Measurements from ENCODE around the gene NSMCE1. TPM values are rescaled to one million over a fixed set of nuclear protein-coding genes. Genes with fewer than 3 reads are reported as not detected.
A peak's percentile ranks its signal among the peaks of the same experiment; 100 is the strongest.
"Not testable (repeated sequence)": the region's sequence is repeated elsewhere in the genome, so short reads cannot be mapped to it uniquely, and the experiment has no call there.

Gene NSMCE1
- total RNA-seq, 1 experiment from 2014 or later: 45.7 TPM

DNA sequence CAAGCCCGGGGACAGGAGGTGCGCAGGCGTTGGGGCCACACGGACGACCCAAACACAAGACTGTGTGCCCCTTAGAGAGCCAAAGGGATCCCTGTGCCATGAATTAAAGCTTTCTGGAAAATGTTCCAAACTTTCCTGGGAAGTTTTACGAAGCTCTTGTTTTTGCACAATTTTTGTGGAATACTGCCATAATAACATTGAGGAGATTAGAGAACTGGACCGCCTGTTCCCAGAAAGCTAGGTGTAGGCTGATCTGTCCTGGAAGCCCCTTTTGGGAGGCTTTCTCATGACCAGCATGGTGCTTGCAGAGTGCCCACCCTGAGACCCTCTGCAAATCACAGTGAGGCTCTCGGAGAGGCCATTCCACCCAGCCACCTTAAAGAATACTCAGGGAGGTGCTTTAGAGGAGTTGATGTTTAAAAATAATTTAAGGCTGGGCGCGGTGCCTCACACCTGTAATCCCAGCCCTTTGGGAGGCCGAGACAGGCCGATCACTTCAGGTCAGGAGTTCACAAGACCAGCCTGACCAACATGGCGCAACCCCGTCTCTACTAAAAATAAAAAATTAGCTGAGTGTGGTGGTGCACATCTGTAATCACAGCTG lies 64.2 kb downstream of the NSMCE1 start:
- no peak for DNase-seq (ENCODE audit: low spot score)
- H3K36me3 ChIP-seq (ENCODE audit: insufficient read depth, low read length, poor library complexity, severe bottlenecking): no peaks in the 10 kb centered on the region
- POLR2A ChIA-PET (ENCODE audit: low non-redundant PET): interaction anchor here (0.8 kb wide), 1 partner anchor 243 kb away, joined by 3 read pairs; no protein-coding TSS in a partner anchor
- no peaks in the 10 kb centered on the region for H3K9me3 ChIP-seq (ENCODE audit: low read depth, low read length, poor library complexity, severe bottlenecking)
- H3K27me3 ChIP-seq (replicated peaks; ENCODE audit: insufficient read depth, low read depth, low read length, poor library complexity): no peaks in the 10 kb centered on the region
- no peak for TF ChIP-seq CTCF (conservative IDR thresholded peaks at IDR 0.05; ENCODE audit: low read depth, low read length)
- H3K4me3 ChIP-seq (ENCODE audit: low read depth, low read length, poor library complexity, severe bottlenecking): peak overlapping the region; percentile 70
- H3K27ac ChIP-seq (ENCODE audit: low read depth, low read length, poor library complexity, severe bottlenecking): peak overlapping the region; percentile 98
- CTCF ChIA-PET: interaction anchor here (1.0 kb wide), 2 partner anchors 25 to 31 kb away, joined by 7 to 8 read pairs; no protein-coding TSS in a partner anchor
- peaks cover 14% of the 10 kb centered on the region for H3K4me1 ChIP-seq (ENCODE audit: insufficient read depth, low read length, poor library complexity, severe bottlenecking)
- intact Hi-C loops (cut with micrococcal nuclease; ENCODE audit: unreplicated experiment): no loop called here
- BruUV-seq (replicated peaks): TSS peak; percentile 79

DNA sequence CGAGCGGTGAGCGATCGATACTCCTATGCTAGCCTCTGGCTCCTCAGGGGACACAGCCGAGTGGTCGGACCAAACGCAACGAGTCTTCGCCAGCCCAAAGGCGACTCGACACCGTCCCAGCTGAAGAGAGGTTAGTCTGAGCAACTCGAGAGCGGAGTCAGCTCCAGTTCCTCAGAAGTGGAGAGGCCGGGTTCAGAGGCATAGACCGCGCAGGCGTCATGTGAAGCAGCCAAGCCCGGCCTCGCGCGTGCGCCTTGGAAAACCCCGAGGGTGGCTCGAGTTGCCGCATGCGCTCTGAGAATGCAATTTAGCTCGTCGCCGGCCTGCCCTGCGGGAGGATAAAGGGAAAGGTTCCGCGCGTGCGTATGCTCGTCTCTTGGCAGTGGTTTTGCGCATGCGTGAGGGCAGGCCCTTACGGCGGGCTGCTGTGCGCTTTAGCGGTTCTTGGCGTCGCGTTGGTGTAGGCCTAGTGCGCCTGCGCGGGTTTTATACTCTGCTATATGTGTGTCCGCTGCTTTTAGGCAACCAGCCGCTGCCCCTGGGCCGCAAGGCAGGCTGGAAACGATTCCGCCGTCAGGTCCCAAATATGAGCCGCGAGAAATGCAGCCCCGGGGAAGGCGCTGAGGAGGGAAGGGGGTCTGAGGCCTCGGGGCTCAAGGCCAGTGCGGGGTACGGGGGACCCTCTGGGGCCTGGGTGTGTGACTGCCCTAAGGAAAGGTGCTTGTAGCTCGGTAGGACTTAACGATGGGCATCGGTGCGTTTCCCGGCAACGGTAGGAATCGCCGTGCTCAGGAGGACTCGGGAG lies 64.9 kb downstream of the NSMCE1 start, which contains the start of gene KDM8:
Gene KDM8, plus strand, starts transcription at position 20 of the 805 bp plus-strand sequence. CDS start 6,598 bp downstream, outside the sequence.
- intact Hi-C loops (cut with micrococcal nuclease; ENCODE audit: unreplicated experiment): no loop called here
- POLR2A ChIA-PET (ENCODE audit: low non-redundant PET): interaction anchor here (0.5 to 0.8 kb wide), 2 partner anchors 104 to 244 kb away, joined by 3 to 4 read pairs; no protein-coding TSS in a partner anchor
- TF ChIP-seq CTCF (conservative IDR thresholded peaks at IDR 0.05; ENCODE audit: low read depth, low read length) (no peak), EZH2 (IDR thresholded peaks at IDR 0.05; ENCODE audit: borderline replicate concordance, low read depth, low read length, poor library complexity, severe bottlenecking) (no peak)
- DNase-seq (ENCODE audit: low spot score): peak; percentile 100
- Histone ChIP-seq H3K27ac (ENCODE audit: low read depth, low read length, poor library complexity, severe bottlenecking) (peak within 1 kb of the TSS; percentile 98), H3K4me1 (ENCODE audit: insufficient read depth, low read length, poor library complexity, severe bottlenecking) (peaks cover 20% of the 10 kb centered on the region), H3K27me3 (replicated peaks; ENCODE audit: insufficient read depth, low read depth, low read length, poor library complexity) (no peaks in the 10 kb centered on the region), H3K4me3 (ENCODE audit: low read depth, low read length, poor library complexity, severe bottlenecking) (peak within 1 kb of the TSS; percentile 70), H3K36me3 (ENCODE audit: insufficient read depth, low read length, poor library complexity, severe bottlenecking) (no peaks in the 10 kb centered on the region), H3K9me3 (ENCODE audit: low read depth, low read length, poor library complexity, severe bottlenecking) (no peaks in the 10 kb centered on the region)
- CTCF ChIA-PET: interaction anchor here (1.0 kb wide), 2 partner anchors 24 to 31 kb away, joined by 7 to 8 read pairs; no protein-coding TSS in a partner anchor
- no TSS peak for BruUV-seq (replicated peaks)

DNA sequence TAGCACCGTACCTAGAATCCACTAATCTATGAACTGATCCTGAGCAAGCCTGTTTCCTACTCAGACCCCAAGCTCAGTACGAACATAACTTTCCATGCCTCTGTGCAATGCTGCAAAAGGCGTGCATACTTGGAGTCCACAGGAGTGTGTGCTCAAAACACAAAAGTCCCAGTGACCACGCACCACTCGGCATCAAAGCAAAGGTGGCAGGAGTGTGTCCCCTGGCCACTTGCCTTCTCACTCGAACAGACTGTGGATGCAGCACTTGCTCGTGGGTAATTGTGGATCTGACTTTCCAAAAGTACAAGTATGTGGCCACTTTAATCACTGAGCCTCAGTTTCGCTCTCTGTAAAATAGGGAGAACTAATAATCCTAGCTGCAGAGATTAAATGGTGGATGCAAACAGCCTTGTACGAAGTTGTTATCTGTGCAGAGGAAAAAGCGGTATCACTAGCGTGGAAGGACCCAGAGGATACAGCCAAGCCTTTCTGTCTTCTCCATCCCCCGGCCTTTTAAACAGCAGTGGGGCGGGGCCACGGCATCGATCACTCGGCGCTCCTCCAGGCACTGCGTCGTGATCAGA lies 65.6 kb downstream of the NSMCE1 start:
- peak; percentile 95 for DNase-seq (ENCODE audit: low spot score)
- no peak for TF ChIP-seq CTCF (conservative IDR thresholded peaks at IDR 0.05; ENCODE audit: low read depth, low read length)
- TF ChIP-seq EZH2 (IDR thresholded peaks at IDR 0.05; ENCODE audit: borderline replicate concordance, low read depth, low read length, poor library complexity, severe bottlenecking): no peak
- intact Hi-C loops (cut with micrococcal nuclease; ENCODE audit: unreplicated experiment): no loop called here
- H3K36me3 ChIP-seq (ENCODE audit: insufficient read depth, low read length, poor library complexity, severe bottlenecking): no peaks in the 10 kb centered on the region
- TSS peak; percentile 91 for BruUV-seq (replicated peaks)
- H3K4me3 ChIP-seq (ENCODE audit: low read depth, low read length, poor library complexity, severe bottlenecking): peak overlapping the region; percentile 70
- H3K4me1 ChIP-seq (ENCODE audit: insufficient read depth, low read length, poor library complexity, severe bottlenecking): peaks cover 20% of the 10 kb centered on the region
- no peaks in the 10 kb centered on the region for H3K27me3 ChIP-seq (replicated peaks; ENCODE audit: insufficient read depth, low read depth, low read length, poor library complexity)
- peak overlapping the region; percentile 98 for H3K27ac ChIP-seq (ENCODE audit: low read depth, low read length, poor library complexity, severe bottlenecking)
- ChIA-PET CTCF (interaction anchor here (1.0 kb wide), 2 partner anchors 23 to 32 kb away, joined by 7 to 8 read pairs; no protein-coding TSS in a partner anchor), POLR2A (ENCODE audit: low non-redundant PET) (interaction anchor here (0.5 kb wide), 1 partner anchor 104 kb away, joined by 4 read pairs; no protein-coding TSS in a partner anchor)
- no peaks in the 10 kb centered on the region for H3K9me3 ChIP-seq (ENCODE audit: low read depth, low read length, poor library complexity, severe bottlenecking)

DNA sequence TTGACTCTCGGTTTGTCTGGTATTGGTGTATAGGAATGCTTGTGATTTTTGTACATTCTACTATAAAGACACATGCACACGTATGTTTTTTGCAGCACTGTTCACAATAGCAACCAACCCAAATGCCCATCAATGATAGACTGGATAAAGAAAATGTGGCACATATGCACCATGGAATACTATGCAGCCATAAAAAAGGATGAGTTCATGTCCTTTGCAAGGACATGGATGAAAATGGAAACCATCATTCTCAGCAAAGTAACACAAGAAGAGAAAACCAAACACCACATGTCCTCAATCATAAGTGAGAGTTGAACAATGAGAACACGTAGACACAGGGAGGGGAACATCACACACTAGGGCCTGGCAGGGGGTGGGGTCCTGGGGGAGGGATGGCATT lies 67.7 kb downstream of the NSMCE1 start:
- peaks cover 29% of the 10 kb centered on the region for H3K4me1 ChIP-seq (ENCODE audit: insufficient read depth, low read length, poor library complexity, severe bottlenecking)
- H3K4me3 ChIP-seq (ENCODE audit: low read depth, low read length, poor library complexity, severe bottlenecking); H3K36me3 ChIP-seq (ENCODE audit: insufficient read depth, low read length, poor library complexity, severe bottlenecking); H3K9me3 ChIP-seq (ENCODE audit: low read depth, low read length, poor library complexity, severe bottlenecking); DNase-seq (ENCODE audit: low spot score); BruUV-seq (replicated peaks); POLR2A ChIA-PET (ENCODE audit: low non-redundant PET); H3K27me3 ChIP-seq (replicated peaks; ENCODE audit: insufficient read depth, low read depth, low read length, poor library complexity); CTCF ChIA-PET; intact Hi-C loops (cut with micrococcal nuclease; ENCODE audit: unreplicated experiment); H3K27ac ChIP-seq (ENCODE audit: low read depth, low read length, poor library complexity, severe bottlenecking): not testable (repeated sequence)

Measured in A673 (cell line).